HUDEP-2 (cell line): ENCODE measurements around the gene TREX2.
A peak's percentile ranks its signal among the peaks of the same experiment; 100 is the strongest.

ENCODE experiments used
- DNase-seq, 76 experiments: peaks; one replicate each; lab custom pipeline; 2025; ENCODE audit not compliant: unreplicated experiment in 76 of 76; lab: John Stamatoyannopoulos, UW

Gene TREX2

GRCh38 chrX:153476666-153477363 lies 31.0 kb upstream of the TREX2 start:
- DNase-seq, result no peak

- no peak for DNase-seq
Measured at GRCh38 chrX:153475751-153476281, 30.0 kb upstream of the TREX2 start.

GRCh38 chrX:153475271-153475670 lies 29.4 kb upstream of the TREX2 start:
- no peak for DNase-seq

- DNase-seq, result no peak
Measured at GRCh38 chrX:153474718-153475117, 28.9 kb upstream of the TREX2 start.

GRCh38 chrX:153474266-153474665 lies 28.4 kb upstream of the TREX2 start:
- no peak for DNase-seq

GRCh38 chrX:153473126-153473525 lies 27.3 kb upstream of the TREX2 start:
- DNase-seq, result no peak

GRCh38 chrX:153471663-153472280 lies 25.9 kb upstream of the TREX2 start:
- no peak for DNase-seq

GRCh38 chrX:153470411-153471363 lies 24.8 kb upstream of the TREX2 start, which contains the start of gene HAUS7:
Gene HAUS7, minus strand, starts transcription at chrX:153470576. Its CDS starts 19 bp downstream, at chrX:153470557.
- peak; percentile 2 to 94 (median 82) for DNase-seq

GRCh38 chrX:153469811-153470410 lies 24.1 kb upstream of the TREX2 start:
- peak in 40 of 76 experiments; percentile 1 to 51 (median 20) for DNase-seq

GRCh38 chrX:153468008-153468580 lies 22.2 kb upstream of the TREX2 start:
- DNase-seq, result no peak

GRCh38 chrX:153465691-153466380 lies 20.0 kb upstream of the TREX2 start:
- no peak for DNase-seq

GRCh38 chrX:153464116-153464515 lies 18.3 kb upstream of the TREX2 start:
- no peak for DNase-seq

GRCh38 chrX:153463556-153463955 lies 17.7 kb upstream of the TREX2 start:
- DNase-seq, result no peak

- DNase-seq, result no peak
Measured at GRCh38 chrX:153463031-153463430, 17.2 kb upstream of the TREX2 start.

GRCh38 chrX:153462291-153462690 lies 16.4 kb upstream of the TREX2 start:
- no peak for DNase-seq

- peak in 38 of 76 experiments; percentile 0 to 37 (median 12) for DNase-seq
Measured at GRCh38 chrX:153460826-153461225, 15.0 kb upstream of the TREX2 start.

- no peak for DNase-seq
Measured at GRCh38 chrX:153459986-153460385, 14.1 kb upstream of the TREX2 start.

- DNase-seq, result no peak
Measured at GRCh38 chrX:153458476-153458875, 12.6 kb upstream of the TREX2 start.

GRCh38 chrX:153457827-153458466 lies 12.1 kb upstream of the TREX2 start:
- no peak for DNase-seq
